Activated T-cell treated with anti-CD3 and anti-CD28 coated beads, Interleukin-2, amount 50 U/mL, for 48 hours (primary cell): Measurements from ENCODE around the gene PHOX2B.
"Not testable (repeated sequence)": the region's sequence is repeated elsewhere in the genome, so short reads cannot be mapped to it uniquely, and the experiment has no call there.

Experiments
- DNase-seq, 2 experiments: peaks; one replicate each; pipeline ENCODE4 v3.0.0-alpha.2; 2020

PHOX2B gene

GRCh38 chr4:41747230-41748055, 1.1 kb downstream of the PHOX2B start:
- DNase-seq, result peak; percentile 17 to 18

GRCh38 chr4:41746440-41747229, 1.9 kb downstream of the PHOX2B start:
- DNase-seq, result no peak

DNA sequence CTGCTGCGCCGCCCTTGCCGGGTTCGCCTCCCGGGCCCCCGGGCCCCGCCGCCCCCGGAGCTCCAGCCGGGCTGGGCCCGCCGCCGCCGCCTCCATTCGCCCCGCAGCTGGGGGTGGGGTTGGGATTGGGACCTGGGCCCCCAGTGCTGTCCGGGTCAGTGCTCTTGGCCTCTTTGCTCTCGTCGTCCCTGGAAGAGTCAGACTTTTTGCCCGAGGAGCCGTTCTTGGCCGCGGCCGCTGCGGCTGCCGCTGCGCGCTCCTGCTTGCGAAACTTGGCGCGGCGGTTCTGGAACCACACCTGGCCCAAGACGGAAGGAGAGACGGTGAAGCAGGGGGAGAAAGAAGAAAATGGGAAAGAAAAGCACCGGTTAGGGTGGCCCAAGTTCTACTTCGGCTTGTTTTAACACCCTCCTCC, 2.5 kb downstream of the PHOX2B start:
- no peak for DNase-seq

DNA sequence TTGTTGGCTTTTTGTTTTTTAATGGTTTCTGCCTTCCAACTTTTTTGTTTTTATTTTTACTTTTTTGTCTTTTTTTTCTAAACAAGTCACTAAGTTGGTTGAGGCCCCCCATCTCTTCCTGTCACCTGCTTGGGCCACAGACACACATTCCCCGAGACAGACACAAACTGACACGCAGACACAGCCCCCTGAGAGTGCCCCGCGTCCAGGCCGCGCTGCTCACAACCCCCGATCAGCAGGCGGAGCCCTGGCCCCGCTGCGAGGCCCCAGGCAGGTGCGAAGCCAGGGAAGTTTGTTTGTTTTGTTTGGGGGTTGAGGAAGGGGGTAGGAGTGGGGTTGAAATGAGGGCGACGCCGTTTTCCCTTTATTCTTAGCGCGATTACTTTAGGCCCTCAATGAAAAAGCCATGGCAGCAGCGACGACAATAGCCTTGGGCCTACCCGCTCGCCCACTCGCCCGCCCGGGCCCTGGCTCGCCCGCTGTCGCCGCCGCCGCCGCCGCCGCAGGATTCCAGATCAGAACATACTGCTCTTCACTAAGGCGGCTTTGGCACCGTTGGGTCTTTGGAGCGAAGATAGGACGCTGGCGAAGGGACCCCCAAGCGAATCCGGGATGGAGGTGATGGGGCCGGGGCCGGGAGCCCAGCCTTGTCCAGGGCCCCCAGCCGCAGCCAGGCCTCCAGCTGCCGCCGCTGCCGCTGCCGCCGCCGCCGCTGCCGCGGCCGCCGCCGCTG, 3.1 kb downstream of the PHOX2B start:
- DNase-seq, result no peak

DNA sequence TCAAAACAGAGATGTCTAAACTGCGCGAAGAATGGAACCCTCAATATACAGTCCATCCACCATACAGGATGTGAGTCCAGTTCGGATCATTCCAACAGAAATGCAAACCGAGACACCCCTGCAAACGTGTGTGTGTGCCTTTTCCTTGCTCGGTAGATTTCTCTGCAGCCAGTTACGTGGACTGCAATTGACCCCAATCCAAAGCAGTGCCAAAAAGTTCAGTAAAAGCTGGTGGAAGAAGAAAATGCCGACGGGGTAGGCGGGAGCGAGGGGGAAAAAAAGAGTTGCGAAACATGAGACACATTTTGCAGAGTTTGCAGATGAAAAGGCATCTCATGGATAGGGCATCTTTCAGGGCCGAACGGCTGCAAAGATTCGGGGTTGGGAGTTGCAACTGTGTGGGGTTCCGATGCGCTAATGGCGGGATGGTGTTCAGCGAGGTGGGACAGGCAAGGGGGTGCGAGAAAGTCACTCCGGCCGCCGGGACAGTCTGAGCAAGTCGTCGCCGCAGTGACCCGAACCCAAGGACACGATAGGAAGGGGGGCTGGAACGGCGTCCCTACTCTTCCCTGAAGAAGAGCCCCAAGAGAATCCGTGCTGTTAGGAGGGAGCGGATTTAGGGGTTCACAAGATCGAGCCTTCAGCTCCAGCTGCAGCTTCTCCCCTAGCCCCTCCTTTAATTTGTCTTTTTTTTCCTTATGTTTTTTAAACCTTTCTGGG, 3.8 kb downstream of the PHOX2B start:
- no peak for DNase-seq

- DNase-seq, result no peak
These were observed 7.2 kb downstream of the PHOX2B start for GRCh38 chr4:41741354-41741753.

GRCh38 chr4:41737491-41737890, 11.0 kb downstream of the PHOX2B start:
- not testable (repeated sequence) for DNase-seq

GRCh38 chr4:41734371-41734770, 14.2 kb downstream of the PHOX2B start:
- no peak for DNase-seq

- DNase-seq, result no peak
These were observed 16.9 kb downstream of the PHOX2B start for GRCh38 chr4:41731569-41732126.

GRCh38 chr4:41728573-41728913, 20.0 kb downstream of the PHOX2B start:
- DNase-seq, result no peak

DNA sequence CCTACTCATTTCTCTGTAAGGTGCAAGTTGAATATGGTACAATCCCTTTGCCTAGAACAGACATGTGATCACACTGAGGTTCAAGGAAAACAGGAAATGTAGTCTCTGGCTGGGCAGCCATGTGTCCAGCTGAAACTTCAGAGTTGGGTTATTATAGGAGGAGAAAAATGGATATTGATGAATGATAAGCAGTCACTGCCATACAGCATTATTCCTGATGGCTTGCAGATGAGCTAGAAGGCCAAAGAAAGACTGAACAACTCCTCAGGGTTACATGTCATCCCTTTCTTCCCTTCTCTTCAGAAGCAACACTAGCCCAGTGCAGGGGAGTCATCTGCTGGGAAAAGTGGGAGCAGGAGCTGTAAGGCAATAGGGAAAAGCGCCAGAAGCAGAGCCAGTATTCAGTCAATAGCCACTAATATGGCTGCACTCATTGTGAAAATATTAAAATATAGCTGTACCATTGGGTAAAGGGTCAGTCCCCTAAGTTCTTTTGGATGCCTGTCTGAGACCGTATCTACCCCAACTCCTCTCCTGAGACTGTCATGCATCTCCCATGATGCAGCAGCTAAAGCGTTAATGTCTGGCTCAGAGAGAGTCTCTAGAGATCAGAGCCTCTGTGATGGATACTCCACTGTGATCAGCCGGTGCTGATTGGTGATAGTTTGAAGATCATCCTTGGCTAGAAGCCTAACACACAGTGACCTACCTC, 20.5 kb downstream of the PHOX2B start:
- DNase-seq, result no peak

DNA sequence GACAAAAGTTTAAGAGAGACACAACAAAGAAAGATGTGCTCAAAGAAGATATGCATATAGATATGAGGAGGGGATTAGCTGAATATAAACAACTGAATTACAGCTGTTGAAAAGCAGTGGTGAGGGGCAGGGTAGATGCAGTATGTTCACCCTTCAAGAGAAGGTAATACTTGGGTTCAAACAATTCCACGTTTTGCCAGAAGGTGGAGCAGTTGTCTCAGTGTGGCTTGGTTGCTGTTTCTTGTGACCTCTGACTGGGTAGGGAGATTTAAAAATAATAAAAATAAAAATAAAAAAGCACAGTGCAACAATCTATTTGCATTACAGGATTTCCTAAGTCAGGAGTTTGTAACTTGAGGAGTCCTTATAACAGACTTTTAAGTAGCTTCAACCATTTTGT, 23.3 kb downstream of the PHOX2B start:
- no peak for DNase-seq

GRCh38 chr4:41723286-41723685, 25.2 kb downstream of the PHOX2B start:
- no peak for DNase-seq

- DNase-seq, result no peak
These were observed 26.3 kb downstream of the PHOX2B start for GRCh38 chr4:41722181-41722580.

DNA sequence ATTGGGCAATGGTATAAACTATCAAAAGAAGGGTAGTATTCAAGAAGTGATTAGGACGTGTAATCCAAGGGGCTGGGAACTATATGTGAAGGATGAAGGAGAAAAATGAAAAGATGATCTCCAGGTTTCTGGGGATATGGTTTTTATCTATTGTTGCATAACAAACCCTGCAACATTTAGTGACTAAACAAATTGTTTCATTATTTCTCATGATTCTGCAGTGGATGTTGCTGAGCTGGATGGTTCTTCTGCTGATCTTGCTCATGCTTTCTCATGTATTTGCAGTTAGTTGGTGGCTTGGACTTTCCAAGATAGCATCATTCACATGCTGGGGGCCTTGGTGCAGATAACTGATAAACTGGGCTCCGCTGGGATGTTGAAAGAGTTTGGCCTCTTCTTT, 29.1 kb downstream of the PHOX2B start:
- no peak for DNase-seq

- no peak for DNase-seq
These were observed 29.6 kb downstream of the PHOX2B start for GRCh38 chr4:41718907-41719306.

GRCh38 chr4:41715155-41715554, 33.4 kb downstream of the PHOX2B start:
- DNase-seq, result no peak

DNA sequence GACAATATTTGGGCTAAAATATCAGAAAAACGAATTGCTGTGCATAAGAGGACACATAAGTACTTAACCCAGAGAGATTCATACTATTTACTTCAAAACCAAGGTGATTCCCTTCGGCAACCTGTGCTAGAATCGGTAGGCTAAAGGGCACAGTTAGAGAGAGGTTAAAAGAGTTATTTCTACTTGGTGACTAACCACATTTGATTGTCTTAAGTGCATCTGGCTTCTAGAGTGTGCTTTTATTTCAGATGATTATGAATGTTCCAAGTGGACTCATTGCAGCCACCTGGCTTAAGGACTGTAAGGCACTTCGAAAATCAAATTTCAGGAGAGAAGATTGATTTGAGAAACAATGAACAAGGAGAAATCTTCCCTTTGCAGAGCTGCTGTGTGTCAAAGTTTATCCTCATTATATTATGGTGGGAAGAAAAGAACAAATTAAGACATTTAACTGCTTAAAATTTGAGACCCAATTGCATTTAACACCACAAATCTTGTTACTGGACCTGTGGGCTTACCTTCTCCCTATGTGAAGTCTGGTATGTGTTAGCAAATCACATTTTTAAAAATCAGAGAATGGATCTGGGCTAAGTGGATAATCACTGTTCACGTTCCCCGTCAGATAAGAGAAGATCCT, 34.0 kb downstream of the PHOX2B start:
- DNase-seq, result no peak

GRCh38 chr4:41713768-41714167, 34.8 kb downstream of the PHOX2B start:
- no peak for DNase-seq

DNA sequence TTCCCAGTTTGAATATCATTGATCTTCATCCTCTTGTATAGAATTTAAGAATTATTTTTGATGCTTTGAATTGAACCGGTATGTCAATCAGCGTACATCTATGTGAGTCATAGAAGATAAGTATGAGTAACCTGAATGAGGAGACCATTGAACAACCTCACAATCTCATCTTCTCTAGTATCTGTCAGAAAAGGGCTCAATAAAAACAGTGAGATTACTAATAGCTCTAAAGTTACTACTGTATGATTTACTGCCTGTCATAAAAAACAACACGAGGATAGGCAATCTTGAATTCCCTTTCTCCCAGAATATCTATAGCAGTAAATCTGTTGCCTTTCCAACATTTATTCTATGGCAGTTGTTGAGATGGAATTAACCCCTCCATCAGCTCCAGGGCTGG, 36.1 kb downstream of the PHOX2B start:
- no peak for DNase-seq

DNA sequence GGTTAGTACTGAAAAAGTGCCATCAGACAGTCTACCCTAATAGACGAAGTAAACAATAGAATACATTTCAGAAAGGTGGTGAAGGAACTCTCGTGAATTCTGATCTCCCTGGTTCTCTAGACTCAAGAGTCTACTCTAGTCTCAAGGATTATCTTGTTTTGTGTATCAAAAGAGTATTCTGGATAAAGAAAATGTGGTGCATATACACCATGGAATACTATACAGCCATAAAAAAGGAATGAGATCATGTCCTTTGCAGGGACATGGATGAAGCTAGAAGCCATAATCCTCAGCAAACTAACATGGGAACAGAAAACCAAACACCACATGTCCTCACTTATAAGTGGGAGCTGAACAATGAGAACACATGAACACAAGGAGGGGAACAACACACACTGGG, 36.9 kb downstream of the PHOX2B start:
- DNase-seq, result not testable (repeated sequence)
